ENCODE data around the gene EIF4ENIF1. TPM values are rescaled to one million over a fixed set of nuclear protein-coding genes. Genes with fewer than 3 reads are reported as not detected.
"Not testable (repeated sequence)": the region's sequence is repeated elsewhere in the genome, so short reads cannot be mapped to it uniquely, and the experiment has no call there.

The EIF4ENIF1 gene
- total RNA-seq, 1 donor, result 21.9 TPM

- H3K27me3 ChIP-seq (ENCODE audit: insufficient read depth, low read length), result no peaks in the 10 kb centered on the region
- H3K4me3 ChIP-seq (ENCODE audit: low read length), result no peak overlapping the region
- H3K9me3 ChIP-seq (ENCODE audit: low read depth, low read length), result no peaks in the 10 kb centered on the region
- no peaks in the 10 kb centered on the region for H3K4me1 ChIP-seq (ENCODE audit: insufficient read depth, low read length)
Measured at GRCh38 chr22:31440681-31441080, 49.0 kb downstream of the EIF4ENIF1 start.

- Histone ChIP-seq H3K4me1 (ENCODE audit: insufficient read depth, low read length) (no peaks in the 10 kb centered on the region), H3K9me3 (ENCODE audit: low read depth, low read length) (no peaks in the 10 kb centered on the region), H3K4me3 (ENCODE audit: low read length) (no peak overlapping the region), H3K27me3 (ENCODE audit: insufficient read depth, low read length) (no peaks in the 10 kb centered on the region)
Measured at GRCh38 chr22:31439808-31440207, 49.8 kb downstream of the EIF4ENIF1 start.

- no peak overlapping the region for H3K4me3 ChIP-seq (ENCODE audit: low read length)
Measured at GRCh38 chr22:31436132-31436531, 53.5 kb downstream of the EIF4ENIF1 start.

GRCh38 chr22:31431950-31432349 is 57.7 kb downstream of the EIF4ENIF1 start:
- no peaks in the 10 kb centered on the region for H3K4me1 ChIP-seq (ENCODE audit: insufficient read depth, low read length)
- H3K27me3 ChIP-seq (ENCODE audit: insufficient read depth, low read length), result no peaks in the 10 kb centered on the region
- no peaks in the 10 kb centered on the region for H3K9me3 ChIP-seq (ENCODE audit: low read depth, low read length)

More at GRCh38 chr22:31436132-31436531, 53.5 kb downstream of the EIF4ENIF1 start:
- H3K27me3 ChIP-seq (ENCODE audit: insufficient read depth, low read length), result no peaks in the 10 kb centered on the region
- no peaks in the 10 kb centered on the region for H3K4me1 ChIP-seq (ENCODE audit: insufficient read depth, low read length)
- no peaks in the 10 kb centered on the region for H3K9me3 ChIP-seq (ENCODE audit: low read depth, low read length)

GRCh38 chr22:31425331-31426050 is 64.2 kb downstream of the EIF4ENIF1 start:
- no peak overlapping the region for H3K4me3 ChIP-seq (ENCODE audit: low read length)
- no peaks in the 10 kb centered on the region for H3K27me3 ChIP-seq (ENCODE audit: insufficient read depth, low read length)
- no peaks in the 10 kb centered on the region for H3K4me1 ChIP-seq (ENCODE audit: insufficient read depth, low read length)
- no peaks in the 10 kb centered on the region for H3K9me3 ChIP-seq (ENCODE audit: low read depth, low read length)

More at GRCh38 chr22:31431950-31432349, 57.7 kb downstream of the EIF4ENIF1 start:
- H3K4me3 ChIP-seq (ENCODE audit: low read length), result no peak overlapping the region

- H3K27me3 ChIP-seq (ENCODE audit: insufficient read depth, low read length); H3K9me3 ChIP-seq (ENCODE audit: low read depth, low read length); H3K4me3 ChIP-seq (ENCODE audit: low read length): not testable (repeated sequence)
- peaks cover 19% of the 10 kb centered on the region for H3K4me1 ChIP-seq (ENCODE audit: insufficient read depth, low read length)
Measured at GRCh38 chr22:31402350-31402749, 87.3 kb downstream of the EIF4ENIF1 start.

- Histone ChIP-seq H3K4me1 (ENCODE audit: insufficient read depth, low read length) (peaks cover 19% of the 10 kb centered on the region), H3K27me3 (ENCODE audit: insufficient read depth, low read length) (no peaks in the 10 kb centered on the region), H3K9me3 (ENCODE audit: low read depth, low read length) (no peaks in the 10 kb centered on the region), H3K4me3 (ENCODE audit: low read length) (peak overlapping the region; percentile 65)
Measured at GRCh38 chr22:31400023-31400397, 89.6 kb downstream of the EIF4ENIF1 start.

- peak within 1 kb of the TSS; percentile 65 for H3K4me3 ChIP-seq (ENCODE audit: low read length)
- H3K4me1 ChIP-seq (ENCODE audit: insufficient read depth, low read length), result peaks cover 19% of the 10 kb centered on the region
- H3K27me3 ChIP-seq (ENCODE audit: insufficient read depth, low read length), result no peaks in the 10 kb centered on the region
- no peaks in the 10 kb centered on the region for H3K9me3 ChIP-seq (ENCODE audit: low read depth, low read length)
Measured at GRCh38 chr22:31399211-31400022, 90.2 kb downstream of the EIF4ENIF1 start, which contains the start of gene DRG1. TSS of gene DRG1 (plus strand) at chr22:31399604. CDS start at chr22:31399684, 80 bp downstream.

GRCh38 chr22:31398231-31398630 is 91.4 kb downstream of the EIF4ENIF1 start:
- Histone ChIP-seq H3K4me1 (ENCODE audit: insufficient read depth, low read length) (peaks cover 19% of the 10 kb centered on the region), H3K9me3 (ENCODE audit: low read depth, low read length) (no peaks in the 10 kb centered on the region), H3K4me3 (ENCODE audit: low read length) (no peak overlapping the region), H3K27me3 (ENCODE audit: insufficient read depth, low read length) (no peaks in the 10 kb centered on the region)

- H3K4me3 ChIP-seq (ENCODE audit: low read length), result no peak overlapping the region
- no peaks in the 10 kb centered on the region for H3K9me3 ChIP-seq (ENCODE audit: low read depth, low read length)
- H3K4me1 ChIP-seq (ENCODE audit: insufficient read depth, low read length), result peaks cover 6% of the 10 kb centered on the region
- no peaks in the 10 kb centered on the region for H3K27me3 ChIP-seq (ENCODE audit: insufficient read depth, low read length)
Measured at GRCh38 chr22:31394326-31394725, 95.3 kb downstream of the EIF4ENIF1 start.

GRCh38 chr22:31393893-31394292 is 95.7 kb downstream of the EIF4ENIF1 start:
- Histone ChIP-seq H3K4me1 (ENCODE audit: insufficient read depth, low read length) (peaks cover 3% of the 10 kb centered on the region), H3K9me3 (ENCODE audit: low read depth, low read length) (no peaks in the 10 kb centered on the region), H3K27me3 (ENCODE audit: insufficient read depth, low read length) (no peaks in the 10 kb centered on the region), H3K4me3 (ENCODE audit: low read length) (no peak overlapping the region)

Other genes with a start within 250 kb of the EIF4ENIF1 start
- gene PIK3IP1, start 197.4 kb downstream of the EIF4ENIF1 start, total RNA-seq, result 608 TPM
- 44.3 TPM for gene PATZ1, start 143.5 kb downstream of the EIF4ENIF1 start, total RNA-seq
- 48.1 TPM for gene DRG1, start 90.2 kb downstream of the EIF4ENIF1 start, total RNA-seq
- 63.2 TPM for gene SFI1, start 6.7 kb upstream of the EIF4ENIF1 start, total RNA-seq
- 21.6 TPM for gene PISD, start 172.4 kb upstream of the EIF4ENIF1 start, total RNA-seq